Activated T-helper 1 cell treated with anti-CD3 and anti-CD28 coated beads, Interleukin-2, amount 50 U/mL, for 16 hours (primary cell): ENCODE results near the gene FAM185A.
"Not testable (repeated sequence)": the region's sequence is repeated elsewhere in the genome, so short reads cannot be mapped to it uniquely, and the experiment has no call there.

Source experiments
- DNase-seq, 2 donors: peaks; one replicate each; pipeline ENCODE4 v3.0.0-alpha.2; 2020; ENCODE audit warnings: low read depth in 1 of 2, low spot score in 1 of 2

The FAM185A gene

GRCh38 chr7:102748605-102749444 lies at the start of gene FAM185A:
FAM185A (plus strand) TSS chr7:102748999; CDS start chr7:102749208, 209 bp downstream.
- DNase-seq: peak; percentile 85 to 89

DNA sequence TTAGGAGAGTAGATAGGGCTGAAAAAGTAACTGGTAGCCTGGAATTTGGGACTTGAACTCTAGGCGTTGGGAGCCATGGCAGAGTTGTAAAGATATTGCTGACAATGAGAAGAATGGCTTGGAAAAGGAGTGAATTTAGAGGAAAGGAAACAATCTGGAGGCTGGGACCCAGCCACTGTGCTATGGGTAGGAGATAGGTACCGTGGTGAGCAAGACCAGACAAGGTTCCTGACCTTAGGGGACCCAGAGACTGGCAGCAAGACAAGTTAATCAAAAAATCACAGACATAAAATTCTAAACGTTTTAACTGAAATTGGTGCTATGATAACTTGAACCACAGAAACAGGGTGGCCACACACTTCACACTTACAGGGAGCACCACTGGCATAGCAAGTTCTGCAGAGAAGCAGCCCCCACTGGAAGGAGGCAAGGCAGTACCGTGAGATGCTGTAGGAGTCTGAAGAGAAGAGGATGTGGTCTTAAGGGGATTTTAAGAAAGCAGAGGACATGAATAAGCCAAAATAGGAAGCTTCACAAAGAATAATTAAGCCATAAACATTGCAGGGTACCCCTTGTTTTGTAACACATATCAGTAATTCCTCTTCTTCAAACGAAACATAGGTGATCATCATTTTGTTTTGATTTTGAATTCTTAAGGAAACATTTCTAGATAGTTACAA lies 35.6 kb upstream of the FAM185A start:
- DNase-seq: not testable (repeated sequence)

DNA sequence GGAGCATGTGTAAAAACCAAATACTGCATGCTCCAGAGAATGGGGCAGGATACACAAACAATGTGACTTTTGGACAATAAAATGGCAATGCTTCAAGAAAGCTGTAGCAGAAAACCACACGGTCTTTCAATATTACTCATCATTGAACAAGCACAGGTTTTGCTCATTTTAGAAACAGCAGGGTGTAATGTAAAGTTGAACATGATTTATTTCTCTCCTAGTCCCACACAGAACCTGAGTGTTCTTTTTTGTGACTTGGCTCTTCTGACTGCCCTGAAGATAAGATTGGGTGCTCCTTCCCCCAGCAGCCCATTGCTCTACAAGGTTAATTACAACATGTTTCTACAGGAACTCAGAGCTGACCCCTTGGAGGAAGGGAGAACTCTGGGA lies 35.1 kb upstream of the FAM185A start:
- not testable (repeated sequence) for DNase-seq

DNA sequence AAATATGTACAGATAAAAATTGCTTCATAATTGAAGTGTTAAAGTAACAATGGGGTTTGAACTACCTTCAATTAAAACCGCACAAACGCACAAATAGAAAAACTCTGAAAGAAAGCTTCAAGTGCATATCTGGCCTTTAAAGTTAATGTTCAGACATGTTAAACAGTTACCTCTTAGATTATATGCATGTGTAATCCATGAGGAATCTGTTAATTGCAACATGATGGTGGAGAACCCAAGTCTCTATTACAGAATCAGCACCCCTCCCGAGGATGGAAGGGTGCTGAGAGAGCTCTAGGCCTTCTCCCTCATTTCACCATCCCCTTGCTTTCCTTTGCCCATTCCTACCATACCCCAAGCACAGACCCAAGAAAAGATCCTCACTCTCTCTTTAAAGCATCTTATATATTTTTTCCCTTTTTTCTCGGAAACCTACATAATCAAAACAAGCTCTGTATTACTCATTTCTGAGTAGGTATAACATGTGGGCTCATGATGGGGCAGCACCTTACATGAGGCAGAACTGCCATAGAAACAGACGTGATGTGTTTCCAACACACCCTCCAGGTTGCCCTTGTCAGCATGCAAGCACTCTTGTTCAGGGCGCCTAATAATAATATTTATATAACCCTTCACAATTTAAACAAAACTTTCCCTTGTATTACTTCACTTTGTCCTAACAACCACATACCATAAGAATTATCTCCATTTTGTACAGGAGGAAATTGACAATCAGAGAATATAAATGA lies 33.9 kb upstream of the FAM185A start:
- DNase-seq: not testable (repeated sequence)

GRCh38 chr7:102715718-102716117 lies 33.1 kb upstream of the FAM185A start:
- not testable (repeated sequence) for DNase-seq

GRCh38 chr7:102718491-102718890 lies 30.3 kb upstream of the FAM185A start:
- DNase-seq: not testable (repeated sequence)

DNA sequence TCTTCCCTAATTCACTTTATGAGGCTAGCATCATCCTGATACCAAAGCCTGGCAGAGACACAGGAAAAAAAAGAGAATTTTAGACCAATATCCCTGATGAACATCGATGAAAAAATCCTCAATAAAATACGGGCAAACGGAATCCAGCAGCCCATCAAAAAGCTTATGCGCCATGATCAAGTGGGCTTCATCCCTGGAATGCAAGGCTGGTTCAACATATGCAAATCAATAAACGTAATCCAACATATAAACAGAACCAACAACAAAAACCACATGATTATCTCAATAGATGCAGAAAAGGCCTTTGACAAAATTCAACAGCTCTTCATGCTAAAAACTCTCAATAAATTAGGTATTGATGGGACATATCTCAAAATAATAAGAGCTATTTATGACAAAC lies 22.6 kb upstream of the FAM185A start:
- DNase-seq: not testable (repeated sequence)

- DNase-seq: not testable (repeated sequence)
These were observed 19.1 kb upstream of the FAM185A start for GRCh38 chr7:102729670-102730069.

- DNase-seq: not testable (repeated sequence)
These were observed 18.4 kb upstream of the FAM185A start for GRCh38 chr7:102730431-102730830.

GRCh38 chr7:102742002-102742771 lies 6.6 kb upstream of the FAM185A start:
- DNase-seq: not testable (repeated sequence)

GRCh38 chr7:102743861-102744260 lies 4.9 kb upstream of the FAM185A start:
- DNase-seq: not testable (repeated sequence)

- DNase-seq: not testable (repeated sequence)
These were observed 3.1 kb upstream of the FAM185A start for GRCh38 chr7:102745494-102746288.

DNA sequence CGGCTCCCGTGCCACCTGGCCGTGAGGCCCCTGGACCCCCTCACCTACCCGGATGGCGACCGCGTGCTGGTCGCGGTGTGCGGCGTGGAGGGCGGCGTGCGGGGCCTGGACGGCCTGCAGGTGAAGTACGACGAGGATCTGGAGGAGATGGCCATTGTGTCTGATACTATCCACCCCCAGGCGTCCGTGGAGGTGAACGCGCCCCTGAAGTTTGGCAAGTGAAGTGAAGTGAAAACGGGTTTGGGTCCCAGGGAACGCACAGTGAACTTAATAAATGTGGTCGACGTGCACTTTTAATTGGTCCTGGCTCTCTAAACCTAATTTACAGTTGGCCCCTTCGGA lies 617 bp downstream of the FAM185A start:
- not testable (repeated sequence) for DNase-seq

GRCh38 chr7:102758227-102758626 lies 9.4 kb downstream of the FAM185A start:
- not testable (repeated sequence) for DNase-seq

DNA sequence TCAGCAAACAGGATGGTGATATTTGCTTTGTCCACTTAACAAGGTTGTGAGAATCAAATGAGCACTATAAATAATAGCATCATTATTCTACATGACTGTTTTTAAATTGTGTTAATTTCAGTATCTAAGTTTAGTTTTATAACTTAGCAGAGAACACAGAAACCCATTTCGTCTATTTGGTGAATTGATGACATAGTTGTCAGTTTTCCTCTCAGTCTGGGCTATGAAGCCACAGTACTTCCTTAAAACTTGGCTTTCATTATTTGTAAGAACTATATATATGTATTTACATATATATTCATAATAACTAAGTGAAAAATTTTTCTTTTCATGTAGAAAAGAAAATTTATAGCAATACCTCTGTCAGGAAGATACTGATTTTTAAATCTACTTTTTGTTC lies 11.1 kb downstream of the FAM185A start:
- not testable (repeated sequence) for DNase-seq

- DNase-seq: not testable (repeated sequence)
These were observed 12.4 kb downstream of the FAM185A start for GRCh38 chr7:102761234-102761633.

- not testable (repeated sequence) for DNase-seq
These were observed 14.6 kb downstream of the FAM185A start for GRCh38 chr7:102763295-102763905.

DNA sequence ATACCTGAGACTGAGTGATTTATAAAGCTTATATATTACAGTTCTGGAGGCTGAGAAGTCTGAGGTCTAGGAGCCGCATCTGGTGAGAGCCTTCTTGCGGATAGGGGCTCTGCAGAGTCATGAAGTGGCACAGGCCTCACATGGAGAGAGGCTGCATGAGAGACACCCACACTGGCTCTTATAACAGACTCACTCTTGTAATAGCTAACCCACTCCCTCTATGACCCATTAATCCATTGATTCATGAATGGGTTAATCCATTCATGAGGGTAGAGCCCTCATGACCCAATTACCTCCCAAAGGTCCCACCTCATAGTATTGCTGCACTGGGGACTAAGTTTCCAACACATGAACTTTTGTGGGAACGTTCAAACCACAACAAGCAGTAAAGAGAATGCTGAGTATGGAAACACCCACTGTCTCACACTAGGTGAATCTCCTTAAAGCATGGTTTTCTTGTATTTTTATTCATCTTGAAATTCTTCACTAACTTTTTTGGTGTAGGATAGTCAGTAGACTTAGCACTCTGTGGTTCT lies 20.9 kb downstream of the FAM185A start:
- not testable (repeated sequence) for DNase-seq

- not testable (repeated sequence) for DNase-seq
These were observed 21.7 kb downstream of the FAM185A start for GRCh38 chr7:102770467-102770866.
